ENCODE measurements around the gene TBC1D22A. TPM values are rescaled to one million over a fixed set of nuclear protein-coding genes. Genes with fewer than 3 reads are reported as not detected.
A peak's percentile ranks its signal among the peaks of the same experiment; 100 is the strongest.

The TBC1D22A gene
- total and polyA plus RNA-seq, 2 experiments from 2014 or later, result 15.3 to 19.8 TPM

DNA sequence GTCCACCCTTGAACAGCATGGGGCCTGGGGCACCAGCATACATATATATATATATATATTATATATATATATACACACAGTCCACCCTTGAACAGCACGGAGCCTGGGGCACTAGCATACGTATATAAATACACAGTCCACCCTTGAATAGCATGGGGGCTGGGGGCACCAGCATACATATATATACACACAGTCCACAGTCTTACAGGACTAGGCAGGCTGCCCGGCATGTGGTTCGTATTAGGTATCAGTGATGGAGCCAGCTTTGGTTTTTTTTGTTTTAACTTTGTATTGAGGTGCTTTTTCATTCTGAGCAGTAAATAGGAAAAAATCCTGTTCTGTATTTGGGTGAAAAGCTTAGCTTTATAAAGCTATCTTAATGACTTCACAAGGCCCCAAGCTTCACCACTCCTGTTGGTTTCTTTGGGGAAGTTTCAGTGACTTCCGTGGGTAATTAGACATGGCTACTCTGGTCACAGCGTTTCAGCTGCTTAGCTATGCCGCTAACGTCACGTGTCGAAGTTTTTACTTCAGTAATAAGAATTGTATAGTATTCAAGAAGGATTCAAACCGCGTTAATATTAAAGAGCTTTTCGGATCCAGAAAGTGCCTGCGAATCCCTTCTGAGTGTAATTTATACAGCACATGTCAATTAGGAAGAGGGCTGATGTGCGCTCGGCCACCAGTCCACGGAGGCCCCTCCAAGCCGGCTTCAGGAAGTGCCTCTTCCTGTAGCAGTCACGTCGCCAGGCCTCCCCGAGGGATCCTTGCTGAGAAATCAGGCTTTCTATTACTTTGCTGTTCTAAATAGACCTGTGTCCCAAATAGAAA is 179.7 kb downstream of the TBC1D22A start:
- Histone ChIP-seq H2AFZ (no peak overlapping the region), H3K4me2 (peak overlapping the region; percentile 54), H3K4me1 (ENCODE audit: insufficient read depth) (peaks cover 4% of the 10 kb centered on the region), H3K9me3 (ENCODE audit: low read depth) (no peaks in the 10 kb centered on the region), H3K36me3 (replicated peaks; ENCODE audit: insufficient read depth, low read depth) (peaks cover 3% of the 10 kb centered on the region), H4K20me1 (ENCODE audit: insufficient read depth, poor library complexity, severe bottlenecking) (no peaks in the 10 kb centered on the region), H3K9me2 (replicated peaks; ENCODE audit: insufficient read depth) (no peaks in the 10 kb centered on the region), H3K27ac (peak overlapping the region; percentile 77), H3K27me3 (no peaks in the 10 kb centered on the region), H3K4me3 (no peak overlapping the region), H3K79me2 (peaks cover 3% of the 10 kb centered on the region)
- 70% methylated on average over 21 of the region's 21 CpGs for WGBS (ENCODE audit: low lambda C conversion rate, missing lambda C conversion rate)
- DNase-seq (ENCODE audit: low spot score), result peak; percentile 40
- TF ChIP-seq EZH2 (IDR thresholded peaks at IDR 0.05; ENCODE audit: borderline replicate concordance), result no peak
- TF ChIP-seq EZH2phosphoT487 (IDR thresholded peaks at IDR 0.05; ENCODE audit: low read depth, severe bottlenecking, unreplicated experiment), result no peak
- TF ChIP-seq, protein P1, sequence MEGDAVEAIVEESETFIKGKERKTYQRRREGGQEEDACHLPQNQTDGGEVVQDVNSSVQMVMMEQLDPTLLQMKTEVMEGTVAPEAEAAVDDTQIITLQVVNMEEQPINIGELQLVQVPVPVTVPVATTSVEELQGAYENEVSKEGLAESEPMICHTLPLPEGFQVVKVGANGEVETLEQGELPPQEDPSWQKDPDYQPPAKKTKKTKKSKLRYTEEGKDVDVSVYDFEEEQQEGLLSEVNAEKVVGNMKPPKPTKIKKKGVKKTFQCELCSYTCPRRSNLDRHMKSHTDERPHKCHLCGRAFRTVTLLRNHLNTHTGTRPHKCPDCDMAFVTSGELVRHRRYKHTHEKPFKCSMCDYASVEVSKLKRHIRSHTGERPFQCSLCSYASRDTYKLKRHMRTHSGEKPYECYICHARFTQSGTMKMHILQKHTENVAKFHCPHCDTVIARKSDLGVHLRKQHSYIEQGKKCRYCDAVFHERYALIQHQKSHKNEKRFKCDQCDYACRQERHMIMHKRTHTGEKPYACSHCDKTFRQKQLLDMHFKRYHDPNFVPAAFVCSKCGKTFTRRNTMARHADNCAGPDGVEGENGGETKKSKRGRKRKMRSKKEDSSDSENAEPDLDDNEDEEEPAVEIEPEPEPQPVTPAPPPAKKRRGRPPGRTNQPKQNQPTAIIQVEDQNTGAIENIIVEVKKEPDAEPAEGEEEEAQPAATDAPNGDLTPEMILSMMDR (IDR thresholded peaks at IDR 0.05; ENCODE audit: poor library complexity), result no peak

DNA sequence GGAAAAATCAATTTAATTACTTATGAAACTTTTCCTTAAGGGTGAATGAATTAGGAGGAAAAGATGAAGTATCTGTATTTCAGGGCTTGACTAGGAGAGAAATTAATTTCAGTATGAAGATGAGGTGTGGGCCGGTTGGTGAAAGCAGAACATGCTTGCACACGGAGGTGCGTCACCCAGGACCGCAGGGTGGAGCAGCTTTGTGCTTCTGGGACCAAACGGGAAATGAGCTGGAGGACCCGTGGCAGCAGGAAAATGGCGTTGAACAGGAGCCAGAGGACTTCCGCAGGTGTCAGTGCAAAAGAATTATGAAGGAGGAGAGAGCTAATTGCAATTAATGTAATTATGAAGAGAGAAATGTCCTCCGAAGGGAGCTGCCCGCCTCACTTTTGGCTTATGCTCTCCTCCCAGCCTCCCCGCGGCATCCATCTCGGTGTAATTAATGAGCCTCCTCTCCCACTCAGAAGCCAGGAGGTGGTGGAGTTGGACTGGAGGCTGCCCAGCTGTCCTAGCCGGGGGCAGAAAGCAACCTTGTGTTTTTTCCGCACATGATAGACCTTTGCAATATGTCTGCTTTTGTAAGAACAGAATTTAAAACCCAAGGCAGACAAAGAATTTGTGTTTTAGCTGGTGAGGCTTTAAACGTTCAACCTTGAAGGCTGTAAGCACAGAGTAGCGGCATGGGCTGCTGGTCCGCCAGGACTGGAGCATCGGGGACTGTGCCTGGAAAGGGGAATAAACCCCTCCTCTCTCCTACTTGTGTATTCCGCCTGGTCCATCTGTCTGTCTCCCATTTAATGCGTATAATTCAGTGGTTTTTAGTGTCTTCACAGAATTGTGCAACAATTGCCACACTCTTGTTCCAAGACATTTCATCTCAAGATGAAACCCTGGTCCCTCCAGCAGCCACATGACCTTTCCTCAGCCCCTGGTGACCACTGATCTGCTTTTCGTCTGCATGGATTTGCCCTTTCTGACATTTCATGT is 180.6 kb downstream of the TBC1D22A start:
- Histone ChIP-seq H3K36me3 (replicated peaks; ENCODE audit: insufficient read depth, low read depth) (peaks cover 3% of the 10 kb centered on the region), H3K4me3 (no peak overlapping the region), H3K4me2 (peak overlapping the region; percentile 54), H3K79me2 (no peaks in the 10 kb centered on the region), H3K9me2 (replicated peaks; ENCODE audit: insufficient read depth) (no peaks in the 10 kb centered on the region), H3K27ac (peak overlapping the region; percentile 77), H3K27me3 (no peaks in the 10 kb centered on the region), H4K20me1 (ENCODE audit: insufficient read depth, poor library complexity, severe bottlenecking) (no peaks in the 10 kb centered on the region), H2AFZ (no peak overlapping the region), H3K9me3 (ENCODE audit: low read depth) (no peaks in the 10 kb centered on the region), H3K4me1 (ENCODE audit: insufficient read depth) (peaks cover 3% of the 10 kb centered on the region)
- TF ChIP-seq EZH2 (IDR thresholded peaks at IDR 0.05; ENCODE audit: borderline replicate concordance) (no peak), EZH2phosphoT487 (IDR thresholded peaks at IDR 0.05; ENCODE audit: low read depth, severe bottlenecking, unreplicated experiment) (no peak)
- TF ChIP-seq, protein P1 (IDR thresholded peaks at IDR 0.05; ENCODE audit: poor library complexity), result no peak
- DNase-seq (ENCODE audit: low spot score), result no peak
- 93% methylated on average over 22 of the region's 22 CpGs for WGBS (ENCODE audit: low lambda C conversion rate, missing lambda C conversion rate)

DNA sequence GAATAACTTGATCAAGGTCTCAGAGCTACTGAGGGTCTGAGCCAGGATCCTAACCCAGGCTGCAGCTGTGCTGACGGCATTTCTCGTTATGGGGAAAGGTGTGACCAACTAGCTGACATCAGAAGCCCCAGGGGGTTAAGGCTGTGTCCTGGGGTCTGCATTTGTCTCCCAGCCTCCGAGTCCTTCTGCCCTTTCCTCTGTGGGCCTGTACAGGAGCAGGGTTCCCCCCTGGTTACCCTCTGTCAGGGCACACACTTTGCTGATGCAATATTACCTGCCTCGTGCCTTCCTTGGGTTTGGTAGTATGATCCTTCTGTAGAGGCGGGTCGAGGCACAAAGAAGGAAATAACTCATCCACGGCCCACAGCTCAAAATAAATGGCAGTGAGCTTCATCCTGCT is 183.0 kb downstream of the TBC1D22A start:
- peaks cover 3% of the 10 kb centered on the region for H3K4me1 ChIP-seq (ENCODE audit: insufficient read depth)
- WGBS (ENCODE audit: low lambda C conversion rate, missing lambda C conversion rate), result 90% methylated on average over 7 of the region's 7 CpGs
- no peak for DNase-seq (ENCODE audit: low spot score)
- H3K9me2 ChIP-seq (replicated peaks; ENCODE audit: insufficient read depth), result no peaks in the 10 kb centered on the region
- H3K4me2 ChIP-seq, result no peak overlapping the region
- no peak overlapping the region for H3K4me3 ChIP-seq
- H3K36me3 ChIP-seq (replicated peaks; ENCODE audit: insufficient read depth, low read depth), result peaks cover 3% of the 10 kb centered on the region
- no peaks in the 10 kb centered on the region for H3K9me3 ChIP-seq (ENCODE audit: low read depth)
- TF ChIP-seq EZH2 (IDR thresholded peaks at IDR 0.05; ENCODE audit: borderline replicate concordance), result no peak
- TF ChIP-seq, protein P1 (IDR thresholded peaks at IDR 0.05; ENCODE audit: poor library complexity), result no peak
- no peak for TF ChIP-seq EZH2phosphoT487 (IDR thresholded peaks at IDR 0.05; ENCODE audit: low read depth, severe bottlenecking, unreplicated experiment)
- H3K79me2 ChIP-seq, result no peaks in the 10 kb centered on the region
- H2AFZ ChIP-seq, result no peak overlapping the region
- no peaks in the 10 kb centered on the region for H4K20me1 ChIP-seq (ENCODE audit: insufficient read depth, poor library complexity, severe bottlenecking)
- H3K27ac ChIP-seq, result no peak overlapping the region
- H3K27me3 ChIP-seq, result no peaks in the 10 kb centered on the region
